GM13977 (cell line): ENCODE measurements around the gene TMEM59L.

Experiments used
- DNase-seq: peaks from one replicate; pipeline ENCODE4 v3.0.0; 2012; ENCODE audit warnings: low spot score
- CTCF ChIP-seq: IDR thresholded peaks from 2 replicates; pipeline ENCODE4 v1.5.1; 2012; ENCODE audit warnings: mild to moderate bottlenecking, control low read depth; ENCODE audit not compliant: insufficient read depth; ENCODE audit errors: extremely low read depth, missing control alignments
- in situ Hi-C: fragments of 300-500 bp; cut with MboI; formaldehyde crosslinking; loops from one replicate; pipeline ENCODE4 v1.12.0; 2022; ENCODE audit warnings: low sequenced_read_pairs, low pct_unique_long_range_greater_than_20kb, mixed read lengths, inconsistent platforms; ENCODE audit not compliant: unreplicated experiment

TMEM59L gene

GRCh38 chr19:18651300-18651699 lies 38.6 kb downstream of the TMEM59L start:
- no peak for DNase-seq
- no peak for TF ChIP-seq CTCF
- in situ Hi-C loops, result no loop called here

GRCh38 chr19:18651733-18652132 lies 39.1 kb downstream of the TMEM59L start:
- no peak for TF ChIP-seq CTCF
- no peak for DNase-seq
- in situ Hi-C loops, result no loop called here

- no peak for TF ChIP-seq CTCF
- in situ Hi-C loops, result no loop called here
- DNase-seq, result no peak
These were observed 41.2 kb downstream of the TMEM59L start for GRCh38 chr19:18653853-18654252.

- in situ Hi-C loops, result no loop called here
- no peak for DNase-seq
- no peak for TF ChIP-seq CTCF
These were observed 41.8 kb downstream of the TMEM59L start for GRCh38 chr19:18654469-18654868.

GRCh38 chr19:18655173-18655844 lies 42.6 kb downstream of the TMEM59L start:
- no peak for TF ChIP-seq CTCF
- in situ Hi-C loops, result no loop called here
- DNase-seq, result no peak

GRCh38 chr19:18656337-18657086 lies 43.8 kb downstream of the TMEM59L start:
- DNase-seq, result no peak
- in situ Hi-C loops, result no loop called here
- no peak for TF ChIP-seq CTCF
